Fibroblast of skin of abdomen (primary cell): ENCODE measurements around the gene ERMARD. TPM values are rescaled to one million over a fixed set of nuclear protein-coding genes. Genes with fewer than 3 reads are reported as not detected.

Experiments
- DNase-seq: peaks from one replicate; pipeline ENCODE4 v3.0.0-alpha.2; 2013
- polyA plus RNA-seq, 2 experiments: library from polyadenylated mRNA; unstranded; fragments of 120-200 nt; gene quantifications; one replicate each; pipeline ENCODE4 v1.2.1, GENCODE V29; 2013; ENCODE audit not compliant: insufficient read length in 2 of 2

Gene ERMARD
- 15.0 TPM for polyA plus RNA-seq (2013, experiment 1 of 2; ENCODE audit: insufficient read length)
- 16.1 TPM for polyA plus RNA-seq (2013, experiment 2 of 2; ENCODE audit: insufficient read length)

DNA sequence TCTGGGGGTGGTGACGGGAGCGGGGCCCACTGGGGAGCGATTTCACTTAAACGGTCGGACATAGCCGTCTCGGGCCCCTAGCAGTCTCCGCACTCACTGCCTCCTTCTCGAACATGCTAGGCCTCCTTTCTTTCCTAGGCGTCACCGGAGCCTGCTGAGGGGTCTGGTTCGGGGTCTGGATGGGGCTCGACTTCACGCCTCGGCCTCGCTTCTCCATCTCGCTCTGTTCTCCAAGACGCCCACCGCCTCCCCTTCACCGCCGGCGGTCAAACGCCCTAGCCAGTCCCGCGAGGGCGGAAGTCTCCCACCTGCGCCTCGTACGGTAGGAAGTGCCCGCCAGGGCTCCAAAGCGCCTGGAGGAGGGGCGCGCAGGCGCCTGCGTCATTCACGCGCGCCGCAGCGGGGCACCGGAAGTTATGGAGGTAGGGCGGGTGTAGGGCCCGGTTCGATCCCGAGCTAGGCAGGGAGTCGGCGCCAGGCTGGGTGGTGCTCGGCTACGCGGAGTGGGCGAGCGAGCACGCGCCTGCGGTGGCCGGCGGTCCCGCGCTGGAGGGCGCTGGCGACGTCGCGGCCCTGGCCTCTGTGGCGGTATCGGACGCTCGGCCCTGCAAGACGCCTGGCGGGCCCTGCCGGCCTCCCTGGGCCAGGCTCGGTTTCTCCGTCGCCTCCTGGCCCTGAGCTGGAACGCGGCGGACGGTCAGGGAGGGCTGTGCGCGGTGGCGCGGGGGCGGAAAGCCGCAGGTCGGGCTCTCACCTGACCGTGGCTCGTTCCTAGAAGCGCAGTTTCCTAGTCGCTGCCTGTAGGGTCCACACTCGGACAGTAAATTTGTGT, at the start of gene ERMARD, which contains the start of gene DYNLT2:
Gene ERMARD (plus strand): TSS at position 381 of the 832 bp plus-strand sequence. CDS start 36 bp downstream, at position 417.
Gene DYNLT2 (minus strand): TSS at position 331 of the 832 bp plus-strand sequence. CDS start 114 bp downstream, at position 217.
- peak; percentile 93 for DNase-seq

DNA sequence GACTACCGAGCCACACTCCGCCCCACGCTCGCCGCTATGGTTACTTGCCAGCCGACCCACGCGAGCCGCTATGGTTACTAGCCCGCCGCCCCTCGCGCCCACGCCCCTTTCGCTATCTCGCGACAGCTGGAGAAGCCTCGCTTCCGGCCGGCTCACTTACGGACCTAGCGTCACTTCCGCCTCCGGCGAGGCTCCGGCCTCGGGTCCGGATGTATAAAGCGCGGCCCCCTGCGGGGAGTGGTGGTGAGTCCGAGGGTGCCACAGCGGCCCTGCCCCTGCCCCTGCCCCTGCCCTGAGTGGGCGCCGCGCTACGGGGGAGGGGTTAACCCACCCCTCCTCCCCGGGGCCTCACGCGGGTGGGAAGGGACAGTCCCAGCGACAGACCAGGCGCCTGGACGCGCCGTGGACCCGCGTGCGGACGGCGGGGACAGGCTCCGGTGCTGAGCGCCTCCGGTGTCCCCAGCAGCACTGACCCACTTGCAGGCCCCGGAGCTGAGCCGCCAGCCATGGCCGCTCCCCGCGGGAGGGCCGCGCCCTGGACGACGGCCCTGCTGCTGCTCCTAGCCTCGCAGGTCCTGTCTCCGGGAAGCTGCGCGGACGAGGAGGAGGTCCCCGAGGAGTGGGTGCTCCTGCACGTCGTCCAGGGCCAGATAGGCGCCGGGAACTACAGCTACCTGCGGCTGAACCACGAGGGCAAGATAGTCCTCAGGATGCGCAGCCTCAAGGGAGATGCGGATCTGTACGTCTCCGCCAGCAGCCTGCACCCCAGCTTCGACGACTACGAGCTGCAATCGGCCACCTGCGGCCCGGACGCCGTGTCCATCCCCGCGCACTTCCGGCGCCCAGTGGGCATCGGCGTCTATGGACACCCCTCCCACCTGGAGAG, 49.2 kb upstream of the ERMARD start, which contains the start of the genes C6orf120 and WDR27:
Gene C6orf120 (plus strand): TSS at position 173 of the 886 bp plus-strand sequence. CDS start 334 bp downstream, at position 507.
Gene WDR27 (minus strand): TSS at position 76 of the 886 bp plus-strand sequence. CDS start 13,024 bp downstream, outside the sequence.
- peak; percentile 96 for DNase-seq

DNA sequence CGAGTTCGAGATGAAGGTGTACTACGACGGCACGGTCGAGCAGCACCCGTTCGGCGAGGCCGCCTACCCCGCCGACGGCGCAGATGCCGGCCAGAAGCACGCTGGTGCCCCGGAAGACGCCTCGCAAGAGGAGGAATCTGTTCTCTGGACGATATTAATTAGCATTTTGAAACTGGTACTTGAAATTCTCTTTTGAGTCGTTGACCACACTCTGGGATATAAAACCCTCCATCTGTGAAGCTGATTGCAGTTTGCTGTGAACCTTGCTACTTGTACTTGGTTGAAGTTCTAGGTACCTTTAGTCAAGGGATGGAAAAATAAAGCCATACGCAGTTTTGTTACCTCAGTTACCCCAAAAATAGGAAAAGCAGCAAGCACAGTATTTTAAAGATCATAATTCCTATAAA, 48.6 kb upstream of the ERMARD start:
- no peak for DNase-seq

DNA sequence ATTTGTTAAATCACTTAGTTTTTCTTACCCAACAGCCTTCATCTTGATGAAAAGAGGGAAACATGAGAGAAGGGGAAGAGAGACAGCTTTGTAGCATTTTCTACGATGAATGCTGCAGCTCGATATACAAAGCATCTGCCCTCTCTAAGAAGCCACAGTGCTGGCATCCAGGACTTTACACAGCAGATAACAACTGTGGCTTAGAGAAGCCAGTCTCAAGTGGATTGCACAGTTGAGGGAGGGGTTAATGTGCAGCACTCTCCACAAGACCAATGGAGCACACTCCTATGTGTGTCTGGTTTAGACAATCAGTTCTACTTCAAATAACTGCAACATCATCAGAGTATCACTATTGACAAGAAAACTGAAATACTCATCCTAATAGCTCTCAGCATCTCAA, 43.6 kb upstream of the ERMARD start:
- DNase-seq = no peak

DNA sequence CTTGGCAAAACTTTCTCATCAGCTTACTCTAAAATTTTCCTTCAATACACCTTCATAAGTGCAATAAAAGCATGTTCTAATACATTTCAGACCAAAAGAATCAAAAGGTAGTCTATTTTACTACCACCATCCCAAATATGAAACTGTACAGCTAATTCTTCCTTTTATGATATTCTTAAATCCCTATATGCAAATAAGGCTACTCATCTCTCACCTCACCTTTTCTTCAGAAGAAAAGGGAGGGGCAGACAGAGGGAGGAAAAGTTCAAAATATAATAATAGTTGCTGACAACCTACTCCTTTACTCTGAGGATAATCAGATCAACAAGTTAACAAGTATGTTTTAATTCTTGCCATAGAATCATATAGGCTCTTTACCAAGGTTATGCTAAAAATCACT, 42.1 kb upstream of the ERMARD start:
- no peak for DNase-seq

DNA sequence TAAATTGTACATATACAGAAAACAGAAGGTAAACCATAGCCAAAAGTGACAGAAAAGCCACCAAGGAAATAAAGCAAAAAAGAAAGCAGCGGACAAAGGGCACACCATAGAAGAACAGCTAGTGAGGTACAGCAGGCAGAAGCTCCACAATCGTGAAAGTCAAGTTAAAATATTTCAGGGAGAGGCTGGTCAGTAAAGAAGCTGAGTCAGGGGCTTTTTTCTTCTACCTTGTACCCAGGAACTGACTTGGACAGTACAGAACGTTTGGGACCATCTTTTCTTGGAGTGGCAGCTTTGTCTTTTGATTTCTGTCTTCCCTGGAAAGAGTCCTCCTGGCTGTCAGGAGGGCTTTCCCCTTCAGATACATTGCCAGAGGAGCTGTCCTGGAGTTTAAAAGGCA, 41.4 kb upstream of the ERMARD start:
- DNase-seq = no peak

DNA sequence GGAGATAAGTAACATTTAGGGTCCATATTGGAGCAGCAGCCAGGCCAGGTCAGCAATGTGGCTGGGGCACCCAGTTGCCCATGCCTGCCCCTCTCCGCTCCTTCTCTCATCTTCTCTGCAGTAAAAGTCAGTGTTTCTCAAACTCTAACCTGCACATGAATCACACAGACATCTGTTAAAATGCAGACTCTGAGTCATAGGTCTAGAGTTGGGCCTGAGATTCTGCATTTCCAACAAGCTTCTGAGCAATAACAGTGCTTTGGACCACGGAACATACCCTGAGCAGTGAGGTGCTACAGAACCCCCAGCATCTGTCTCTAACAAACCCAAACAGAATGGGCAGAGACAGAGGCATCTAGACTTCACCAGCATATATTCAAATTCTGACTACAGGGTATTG, 37.2 kb upstream of the ERMARD start:
- no peak for DNase-seq

DNA sequence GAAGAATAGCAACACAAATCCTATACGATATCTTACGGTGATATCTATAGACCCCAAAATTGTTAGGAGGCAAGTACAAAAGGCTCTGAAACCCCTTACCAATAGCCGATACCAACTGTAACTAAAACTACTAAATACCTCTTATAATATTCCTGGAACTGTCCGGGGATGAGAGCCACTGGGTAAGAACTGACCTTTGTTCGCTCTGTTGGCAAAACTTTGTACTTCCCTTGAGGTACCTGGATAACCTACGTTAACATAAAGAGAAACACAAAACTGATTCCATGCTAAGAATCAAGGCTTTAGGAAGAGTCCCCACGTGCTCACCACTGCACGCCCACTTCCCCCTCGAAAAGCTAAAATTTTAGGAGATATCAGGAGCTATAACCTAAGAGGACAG, 36.8 kb upstream of the ERMARD start:
- no peak for DNase-seq

DNA sequence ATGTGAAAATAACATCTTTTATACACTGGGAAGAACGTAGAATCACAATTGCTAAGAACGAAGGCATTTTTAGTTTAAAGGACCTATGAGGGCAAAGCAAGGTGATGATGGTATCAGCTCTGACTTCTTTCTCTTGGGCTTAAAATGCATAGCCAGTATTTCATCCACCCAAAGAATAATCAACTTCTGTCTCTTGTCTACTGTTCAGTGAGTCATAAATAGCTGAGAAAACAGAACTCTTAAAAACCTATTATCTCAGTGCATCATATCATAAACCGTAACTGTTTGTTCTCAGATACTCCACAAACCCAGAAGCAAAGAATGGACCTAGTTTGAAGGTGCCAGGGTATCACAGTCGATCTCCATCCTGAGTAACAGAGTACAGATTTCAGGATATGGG, 32.3 kb upstream of the ERMARD start:
- DNase-seq = no peak

DNA sequence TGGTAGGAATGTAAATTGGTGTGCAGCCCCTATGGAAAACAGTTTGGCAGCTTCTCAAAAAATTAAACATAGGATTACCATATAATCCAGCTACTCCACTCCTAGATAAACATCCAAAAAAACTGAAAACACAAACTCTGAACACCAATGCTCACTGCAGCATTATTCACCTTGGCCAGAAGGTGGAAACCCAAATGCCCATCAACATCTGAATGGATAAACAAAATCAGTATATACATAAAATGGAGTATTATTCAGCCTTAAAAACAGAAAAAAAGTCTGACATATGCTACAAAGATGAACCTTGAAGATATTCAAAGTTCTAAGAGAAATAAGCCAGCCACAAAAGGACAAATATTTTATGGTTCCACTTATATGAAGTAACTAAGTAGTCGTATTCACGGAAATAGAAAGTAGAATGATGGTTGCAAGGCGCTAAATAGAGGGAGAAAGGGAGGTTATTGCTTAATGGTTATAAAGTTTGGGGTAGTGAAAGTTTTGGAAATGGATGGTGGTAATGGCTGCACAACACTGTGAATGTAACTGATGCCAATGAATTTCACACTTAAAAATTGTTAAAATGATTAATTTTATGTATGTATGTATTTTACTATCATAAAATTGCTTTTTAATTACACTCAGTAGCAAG, 31.1 kb upstream of the ERMARD start:
- DNase-seq = no peak

DNA sequence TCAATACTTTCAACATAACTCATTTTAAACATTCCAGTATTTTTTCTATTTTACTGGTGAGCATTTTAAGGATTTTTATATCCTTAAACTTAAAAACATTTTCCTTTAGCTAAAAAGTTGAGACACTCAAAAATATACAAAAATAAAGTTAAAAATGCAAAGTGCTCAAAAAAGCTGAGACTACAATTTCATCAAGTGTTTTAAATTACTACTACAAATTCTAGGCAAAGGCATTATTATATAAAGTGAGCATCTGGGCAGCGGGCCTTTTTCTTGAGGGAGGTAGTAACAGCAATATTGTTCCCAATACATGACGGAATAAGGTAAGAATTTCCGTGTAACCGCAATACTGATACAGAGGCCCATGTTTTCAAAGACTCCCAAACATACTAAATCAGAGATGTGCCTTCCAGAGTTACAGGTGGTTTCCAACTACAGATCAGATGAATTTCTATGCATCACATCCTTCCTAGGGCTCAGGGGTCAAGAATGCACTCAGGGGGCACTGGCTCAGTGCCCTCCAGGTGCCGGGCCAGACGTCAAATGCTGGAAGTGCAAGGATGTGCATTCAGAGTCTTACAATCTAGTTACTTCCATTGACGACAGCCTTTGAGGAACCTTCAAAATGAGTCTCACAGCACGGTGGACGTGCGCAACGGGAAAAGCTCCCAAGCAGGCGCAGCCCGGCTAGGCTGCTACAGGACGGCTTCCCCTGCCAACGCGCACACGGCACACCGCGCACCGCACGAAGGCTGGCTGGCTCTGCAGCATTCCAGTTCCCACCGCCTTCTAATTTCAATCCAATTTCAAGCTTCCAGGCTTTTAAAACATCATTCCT, 28.8 kb upstream of the ERMARD start:
- peak; percentile 58 for DNase-seq

DNA sequence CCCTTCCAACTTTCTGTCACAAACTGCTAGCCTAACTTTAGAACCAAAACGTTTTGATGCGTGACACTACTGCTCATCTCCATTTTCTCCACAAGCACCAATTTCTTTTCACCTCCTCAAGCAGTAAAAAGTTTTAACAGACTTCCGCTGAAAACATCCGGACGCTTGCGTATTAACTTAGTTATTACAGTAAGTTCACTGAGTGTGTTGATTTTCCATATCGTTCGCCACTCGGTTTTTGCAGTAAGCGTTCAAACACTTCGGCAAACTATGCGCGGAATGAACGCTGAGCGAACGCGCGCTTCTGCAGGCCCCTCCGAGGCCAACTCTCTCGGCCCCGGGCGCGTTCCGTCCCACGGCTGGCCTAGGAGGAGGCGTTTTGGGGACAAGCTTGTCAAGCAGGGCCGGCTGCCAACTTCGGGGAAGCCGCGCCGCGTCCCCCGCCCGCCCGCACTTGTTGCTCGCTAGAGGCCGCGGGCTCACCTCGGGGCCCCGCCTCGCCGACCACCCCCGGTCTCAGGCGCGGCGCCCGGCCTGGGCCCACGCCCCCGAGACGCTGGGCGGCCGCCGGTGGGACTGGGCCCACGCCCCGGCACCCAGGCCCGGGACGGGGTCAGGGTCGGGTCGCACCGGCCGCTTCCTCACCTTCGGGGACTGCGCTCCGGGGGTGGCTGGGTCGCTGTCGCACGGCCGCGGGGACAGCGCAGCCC, 28.1 kb upstream of the ERMARD start:
- peak; percentile 64 for DNase-seq

DNA sequence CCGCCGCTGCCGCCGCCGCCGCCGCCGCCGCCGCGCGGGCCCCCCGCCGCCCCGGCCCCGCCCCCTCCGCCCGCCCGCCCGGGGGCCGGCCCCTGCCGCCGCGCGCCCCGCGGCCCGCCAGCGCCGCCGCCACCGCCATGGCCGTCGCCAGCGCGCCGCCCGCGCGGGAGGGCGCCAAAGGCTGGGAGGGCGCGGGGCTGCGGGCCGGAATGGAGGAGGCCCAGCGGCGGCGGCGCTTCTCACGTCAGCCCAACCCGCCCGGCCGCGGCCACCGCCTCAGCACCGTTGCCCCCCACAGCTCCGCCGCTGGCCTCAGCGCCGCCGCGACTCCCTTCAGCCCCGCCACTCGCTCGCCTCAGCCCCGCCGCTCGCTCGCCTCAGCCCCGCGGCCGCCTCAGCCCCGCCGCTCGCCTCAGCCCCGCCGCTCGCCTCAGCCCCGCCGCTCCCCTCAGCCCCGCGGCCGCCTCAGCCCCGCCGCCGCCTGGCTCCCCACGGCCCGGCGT, 27.4 kb upstream of the ERMARD start:
- DNase-seq = peak; percentile 31

DNA sequence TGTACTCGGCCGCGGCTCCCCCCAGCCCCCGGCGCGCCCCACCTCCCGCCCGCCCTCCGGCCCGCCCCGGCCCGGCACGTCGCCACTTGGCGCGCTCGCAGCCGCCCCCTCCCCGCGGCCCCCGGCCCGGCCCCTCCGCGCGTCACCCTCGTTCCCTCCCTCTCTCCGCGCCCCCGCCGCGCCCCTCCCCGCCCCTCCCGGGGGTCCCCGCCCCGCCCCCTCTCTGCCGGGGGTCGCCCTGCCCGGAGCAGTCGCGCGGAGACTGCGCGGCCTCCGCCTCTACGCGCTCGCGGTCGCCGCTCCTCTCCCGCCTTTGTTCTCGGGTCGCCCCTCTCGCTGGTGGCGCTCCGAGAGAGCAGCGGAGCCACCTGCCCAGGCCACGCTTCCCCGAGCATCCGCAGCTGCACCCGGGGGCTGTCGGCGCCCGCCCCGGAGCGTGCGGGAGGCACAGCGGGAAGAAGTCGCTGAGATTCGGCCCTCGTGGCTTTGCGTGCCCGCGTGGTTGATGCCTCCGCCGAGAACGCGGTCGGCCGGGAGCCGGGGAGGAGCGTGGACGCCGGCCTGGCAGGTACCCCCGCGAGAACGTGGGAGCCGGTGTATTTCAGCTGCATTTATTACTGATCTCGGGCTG, 26.8 kb upstream of the ERMARD start, which contains the start of gene PHF10:
Gene PHF10 (minus strand): TSS at position 7 of the 631 bp plus-strand sequence. CDS start 569 bp downstream, outside the sequence.
- DNase-seq = peak; percentile 43

DNA sequence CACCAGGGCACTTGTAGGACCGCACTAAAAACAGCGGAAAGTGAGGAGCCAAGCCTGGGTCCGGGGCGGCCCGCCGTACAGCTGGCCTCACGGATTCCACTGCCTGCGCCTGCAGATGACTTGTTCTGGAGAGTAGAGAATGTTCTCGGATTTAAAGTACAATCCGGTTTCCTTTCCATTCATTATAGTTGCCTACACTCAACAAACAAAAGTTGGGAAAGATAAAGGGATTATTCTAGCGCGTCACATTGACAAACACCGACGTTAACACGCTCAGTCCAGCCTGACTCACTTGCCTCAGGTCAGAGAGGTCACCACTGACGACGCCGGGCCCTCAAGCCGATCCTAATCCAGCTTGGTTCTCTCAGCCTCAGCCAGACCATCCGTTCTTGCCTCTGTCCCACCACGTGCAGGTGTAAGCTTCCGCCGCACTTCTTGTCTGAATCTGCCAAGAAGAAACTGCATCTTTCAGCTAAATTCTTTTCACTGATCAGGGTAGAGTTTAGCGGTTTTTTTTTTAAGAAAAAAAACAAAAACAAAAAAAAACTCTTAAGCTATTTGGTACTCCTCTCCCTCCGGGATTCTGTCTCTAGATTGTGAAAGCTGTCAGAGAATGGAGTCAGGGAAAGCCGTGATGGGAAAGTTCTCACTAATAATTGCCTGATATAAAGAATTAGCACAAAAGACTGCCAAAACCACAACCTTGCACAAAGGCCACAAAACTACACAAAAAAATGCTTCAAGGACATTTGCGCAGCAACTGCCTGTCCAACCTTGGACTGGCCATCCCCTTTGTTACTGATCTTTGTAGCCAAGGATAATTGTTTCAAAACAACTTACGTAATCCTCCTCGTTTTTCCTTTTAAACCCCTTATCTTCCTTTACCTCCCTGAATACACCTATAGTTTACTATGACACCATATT, 26.0 kb upstream of the ERMARD start:
- DNase-seq = peak; percentile 22

DNA sequence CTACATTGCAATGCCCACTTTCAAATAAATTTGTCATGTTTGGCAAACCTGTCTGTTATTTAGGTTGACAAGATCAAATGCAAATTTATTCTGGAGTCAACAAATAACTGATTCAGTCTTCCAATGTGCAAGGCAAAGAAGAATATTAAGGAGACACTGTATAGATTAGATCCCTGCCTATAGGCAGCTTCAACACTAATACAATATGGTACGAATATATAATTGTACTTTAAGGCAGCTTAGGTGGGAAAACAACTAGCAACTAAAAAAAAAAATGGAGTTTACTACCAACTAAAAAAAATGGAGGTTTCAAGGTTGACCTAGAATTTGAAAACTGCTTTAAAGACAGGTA, 25.4 kb upstream of the ERMARD start:
- DNase-seq = no peak

DNA sequence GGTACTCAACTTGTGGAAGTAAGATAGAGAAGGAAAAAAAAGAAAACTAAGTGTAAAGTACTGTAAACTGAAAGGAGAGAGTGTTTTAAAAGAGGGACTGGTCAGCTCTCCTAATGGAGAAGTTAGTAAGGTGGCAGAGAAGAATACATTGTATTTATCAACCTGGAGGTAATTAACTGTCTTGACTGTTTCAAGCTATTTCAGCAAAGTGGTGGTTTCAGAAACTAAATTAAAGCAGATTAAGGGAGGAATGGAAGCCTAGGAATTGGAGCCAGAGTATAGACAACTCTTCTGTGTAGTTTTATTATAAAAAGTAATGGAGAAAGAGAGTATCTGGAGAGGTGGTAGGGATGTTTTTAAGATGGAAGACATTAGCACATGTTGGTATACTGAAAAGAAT, 24.5 kb upstream of the ERMARD start:
- no peak for DNase-seq

DNA sequence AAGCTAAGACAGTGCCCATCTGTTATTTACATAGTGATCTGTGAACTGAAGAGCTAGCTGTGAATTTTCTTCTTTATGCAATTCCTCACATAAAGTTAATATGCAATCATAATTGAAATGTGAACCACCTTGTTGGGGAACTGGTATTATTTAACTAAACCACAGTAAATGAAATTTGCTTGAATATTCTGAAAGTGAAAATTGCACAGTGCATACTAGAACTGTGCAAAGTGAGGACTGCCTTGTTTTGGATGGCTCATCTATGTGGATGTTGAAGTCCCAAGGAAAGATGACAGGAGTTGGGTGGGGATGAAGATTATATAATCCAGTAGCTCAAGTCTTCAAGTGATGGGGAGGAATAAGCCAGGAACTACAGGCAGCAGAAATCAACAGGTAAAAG, 21.5 kb upstream of the ERMARD start:
- DNase-seq = no peak
